ENCODE results near the gene FOXF2.
"Not testable (repeated sequence)": the region's sequence is repeated elsewhere in the genome, so short reads cannot be mapped to it uniquely, and the experiment has no call there.

Gene FOXF2

DNA sequence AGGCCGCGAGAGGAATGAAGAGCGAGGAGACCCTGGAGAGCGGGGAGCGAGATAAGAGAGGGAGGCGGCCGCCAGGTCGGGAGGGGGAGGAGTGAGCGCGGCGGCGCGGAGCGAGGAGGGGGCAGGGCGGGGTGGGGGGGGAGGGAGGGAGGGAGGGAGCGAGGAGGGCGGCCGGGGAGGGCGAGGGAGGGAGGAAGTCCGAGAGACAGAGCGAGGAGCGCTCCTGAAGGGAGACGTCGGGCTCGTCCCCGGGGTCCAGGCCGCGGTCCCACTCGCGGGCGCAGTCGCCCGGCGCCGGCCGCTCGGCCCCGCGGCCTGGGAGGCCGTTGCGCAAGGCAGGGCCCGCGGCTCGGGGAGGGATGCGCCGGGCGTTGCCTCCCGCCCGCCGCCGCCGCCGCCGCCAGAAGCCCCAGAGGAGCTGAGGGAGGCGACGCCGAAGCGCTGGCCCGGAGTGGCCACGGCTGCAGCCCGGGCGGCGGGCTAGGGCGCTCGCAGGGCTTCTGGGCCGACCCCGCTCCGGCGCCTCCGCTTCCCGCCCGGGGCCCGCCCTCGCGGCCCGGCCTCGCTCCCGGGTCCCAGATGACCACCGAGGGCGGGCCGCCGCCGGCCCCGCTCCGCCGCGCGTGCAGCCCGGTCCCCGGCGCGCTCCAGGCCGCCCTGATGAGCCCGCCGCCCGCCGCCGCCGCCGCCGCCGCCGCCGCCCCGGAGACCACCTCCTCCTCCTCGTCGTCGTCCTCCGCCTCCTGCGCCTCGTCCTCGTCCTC, at the start of gene FOXF2:
TSS of gene FOXF2 (plus strand) at position 208 of the 764 bp plus-strand sequence. CDS start at position 580, 372 bp downstream.
- H3K4me3 Mint-ChIP-seq, result peak within 1 kb of the TSS; percentile 74
- peaks cover 92% of the 10 kb centered on the region for H3K27me3 Mint-ChIP-seq
- no peaks in the 10 kb centered on the region for H3K36me3 Mint-ChIP-seq (ENCODE audit: low read depth)
- no peaks in the 10 kb centered on the region for H3K9me3 Mint-ChIP-seq
- H3K4me1 Mint-ChIP-seq (ENCODE audit: low read depth), result peaks cover 23% of the 10 kb centered on the region
- intact Hi-C loops (cut with micrococcal nuclease), result no loop called here
- no peak within 1 kb of the TSS for H3K27ac Mint-ChIP-seq

DNA sequence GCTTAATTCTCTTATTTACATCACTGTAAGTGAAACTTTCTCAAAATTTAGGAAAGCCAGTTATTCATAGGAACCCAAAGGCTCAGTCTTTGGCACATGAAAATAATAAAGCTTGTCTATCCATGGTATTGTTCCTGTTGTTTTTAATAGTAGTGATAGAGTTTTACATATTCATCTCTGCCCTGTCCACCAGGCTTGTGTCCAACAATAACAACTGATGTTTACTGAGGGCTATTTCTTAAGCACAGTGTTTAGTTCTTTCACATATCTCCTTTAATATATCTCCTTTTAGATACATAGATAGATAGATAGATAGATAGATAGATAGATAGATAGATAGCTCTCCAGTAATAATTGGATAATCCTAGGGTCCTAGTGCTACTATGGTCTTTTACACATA, 43.3 kb upstream of the FOXF2 start:
- no peaks in the 10 kb centered on the region for H3K36me3 Mint-ChIP-seq (ENCODE audit: low read depth)
- intact Hi-C loops (cut with micrococcal nuclease), result no loop called here
- H3K27ac Mint-ChIP-seq, result no peak overlapping the region
- H3K27me3 Mint-ChIP-seq, result peaks cover 45% of the 10 kb centered on the region
- peaks cover 33% of the 10 kb centered on the region for H3K9me3 Mint-ChIP-seq
- no peaks in the 10 kb centered on the region for H3K4me1 Mint-ChIP-seq (ENCODE audit: low read depth)
- H3K4me3 Mint-ChIP-seq, result no peak overlapping the region

DNA sequence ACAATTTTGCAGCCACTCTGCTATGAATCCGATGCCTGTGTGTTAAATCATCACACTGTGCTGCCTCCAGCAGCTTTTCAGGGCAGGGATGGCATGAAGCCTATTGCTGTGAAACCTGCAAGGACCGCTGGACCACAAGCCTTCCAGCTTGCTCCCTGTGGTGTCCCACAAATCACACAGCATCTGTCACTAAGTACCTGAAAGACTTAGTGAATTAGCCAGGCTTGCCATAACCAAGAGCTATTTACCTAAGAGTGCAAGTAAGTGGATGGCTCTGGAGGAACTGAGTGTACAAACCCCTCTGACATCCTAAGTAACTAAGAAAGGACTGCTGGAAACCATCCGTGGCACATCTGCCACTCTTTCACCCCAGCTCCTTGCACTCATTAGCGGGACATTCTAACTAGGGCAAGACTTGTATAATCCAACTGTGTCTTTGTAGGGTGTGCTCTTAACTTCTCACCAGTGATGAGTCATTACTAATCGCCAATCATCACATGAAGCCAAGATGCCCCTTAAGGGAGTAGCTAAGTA, 42.8 kb upstream of the FOXF2 start:
- Mint-ChIP-seq H3K36me3 (ENCODE audit: low read depth) (no peaks in the 10 kb centered on the region), H3K27ac (no peak overlapping the region), H3K4me1 (ENCODE audit: low read depth) (no peaks in the 10 kb centered on the region), H3K4me3 (no peak overlapping the region), H3K27me3 (peaks cover 46% of the 10 kb centered on the region), H3K9me3 (peaks cover 38% of the 10 kb centered on the region)
- intact Hi-C loops (cut with micrococcal nuclease), result no loop called here

- Mint-ChIP-seq H3K27me3 (peaks cover 44% of the 10 kb centered on the region), H3K27ac (no peak overlapping the region), H3K9me3 (peaks cover 44% of the 10 kb centered on the region), H3K4me1 (ENCODE audit: low read depth) (no peaks in the 10 kb centered on the region), H3K36me3 (ENCODE audit: low read depth) (no peaks in the 10 kb centered on the region), H3K4me3 (no peak overlapping the region)
- intact Hi-C loops (cut with micrococcal nuclease), result no loop called here
These were observed 42.2 kb upstream of the FOXF2 start for GRCh38 chr6:1347161-1347560.

DNA sequence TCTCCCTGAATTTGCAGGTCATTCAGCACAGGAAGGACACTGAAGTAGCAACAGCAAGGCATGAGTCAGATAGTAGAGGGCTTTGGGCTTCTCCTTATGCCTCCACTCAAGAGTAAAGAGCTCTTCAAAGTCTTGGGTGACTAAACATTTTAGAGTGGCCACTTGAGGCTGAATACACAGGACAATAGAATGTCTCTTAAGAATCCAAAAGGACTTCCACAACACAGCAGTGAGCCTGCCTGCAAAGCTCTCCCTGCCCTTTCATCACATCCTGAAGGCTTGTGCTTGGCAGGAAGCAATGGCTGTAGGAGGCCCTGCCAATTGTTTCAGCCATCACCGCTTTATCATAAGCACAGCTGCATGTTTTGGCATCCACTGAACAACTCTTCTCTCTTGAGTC, 40.7 kb upstream of the FOXF2 start:
- Mint-ChIP-seq H3K36me3 (ENCODE audit: low read depth) (no peaks in the 10 kb centered on the region), H3K27me3 (peaks cover 45% of the 10 kb centered on the region), H3K9me3 (peaks cover 54% of the 10 kb centered on the region), H3K4me1 (ENCODE audit: low read depth) (no peaks in the 10 kb centered on the region), H3K4me3 (no peak overlapping the region), H3K27ac (no peak overlapping the region)
- intact Hi-C loops (cut with micrococcal nuclease), result no loop called here

DNA sequence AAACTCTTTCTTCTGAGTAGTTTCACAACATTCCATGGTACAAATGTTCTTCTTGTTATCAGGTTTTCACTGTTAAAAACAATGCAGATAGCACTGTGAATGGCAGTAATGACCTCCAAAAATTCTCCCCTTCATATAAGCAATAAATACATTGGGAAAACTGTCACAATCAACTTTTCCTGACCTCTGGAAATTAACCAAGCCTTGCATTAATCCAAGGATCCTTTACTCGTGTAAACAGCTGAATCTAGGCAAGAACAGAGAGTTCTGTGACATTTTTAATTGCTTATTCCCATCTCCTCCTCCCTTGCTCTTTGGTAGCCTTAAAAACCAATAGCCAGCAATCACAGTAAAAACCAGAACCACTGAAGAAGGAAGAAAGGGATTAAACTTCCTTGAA, 39.7 kb upstream of the FOXF2 start:
- no peaks in the 10 kb centered on the region for H3K36me3 Mint-ChIP-seq (ENCODE audit: low read depth)
- peaks cover 44% of the 10 kb centered on the region for H3K9me3 Mint-ChIP-seq
- no peak overlapping the region for H3K4me3 Mint-ChIP-seq
- H3K4me1 Mint-ChIP-seq (ENCODE audit: low read depth), result no peaks in the 10 kb centered on the region
- peaks cover 42% of the 10 kb centered on the region for H3K27me3 Mint-ChIP-seq
- intact Hi-C loops (cut with micrococcal nuclease), result no loop called here
- no peak overlapping the region for H3K27ac Mint-ChIP-seq

DNA sequence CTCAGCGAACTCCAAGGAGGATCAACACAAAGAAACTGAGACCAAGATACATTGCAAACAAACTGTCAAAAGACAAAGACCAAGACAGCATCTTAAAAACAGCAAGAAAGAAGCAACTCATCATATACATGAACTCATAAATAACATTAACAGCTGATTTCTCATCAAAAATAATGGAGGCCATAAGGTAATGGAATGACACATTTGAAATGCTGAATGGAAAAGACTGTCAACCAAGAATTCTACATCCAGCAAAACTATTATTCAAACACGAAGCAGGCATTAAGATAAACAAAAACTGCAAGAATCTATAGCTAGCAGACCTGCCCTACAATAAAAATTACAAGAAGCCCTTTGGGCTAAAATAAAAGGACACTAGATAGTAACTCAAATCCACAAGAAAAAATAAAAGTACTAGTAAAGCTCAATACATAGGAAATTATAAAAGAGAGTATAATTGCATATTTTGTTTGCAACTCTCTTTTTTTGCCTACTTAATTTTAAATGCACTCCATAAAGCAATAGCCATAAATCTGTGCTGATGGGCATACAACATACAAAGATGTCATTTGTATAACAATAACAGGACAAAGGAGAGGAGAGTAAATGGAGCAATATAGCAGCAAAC, 37.9 kb upstream of the FOXF2 start:
- peaks cover 35% of the 10 kb centered on the region for H3K9me3 Mint-ChIP-seq
- no peaks in the 10 kb centered on the region for H3K36me3 Mint-ChIP-seq (ENCODE audit: low read depth)
- no peak overlapping the region for H3K27ac Mint-ChIP-seq
- H3K4me3 Mint-ChIP-seq, result no peak overlapping the region
- intact Hi-C loops (cut with micrococcal nuclease), result no loop called here
- no peaks in the 10 kb centered on the region for H3K4me1 Mint-ChIP-seq (ENCODE audit: low read depth)
- peaks cover 42% of the 10 kb centered on the region for H3K27me3 Mint-ChIP-seq

DNA sequence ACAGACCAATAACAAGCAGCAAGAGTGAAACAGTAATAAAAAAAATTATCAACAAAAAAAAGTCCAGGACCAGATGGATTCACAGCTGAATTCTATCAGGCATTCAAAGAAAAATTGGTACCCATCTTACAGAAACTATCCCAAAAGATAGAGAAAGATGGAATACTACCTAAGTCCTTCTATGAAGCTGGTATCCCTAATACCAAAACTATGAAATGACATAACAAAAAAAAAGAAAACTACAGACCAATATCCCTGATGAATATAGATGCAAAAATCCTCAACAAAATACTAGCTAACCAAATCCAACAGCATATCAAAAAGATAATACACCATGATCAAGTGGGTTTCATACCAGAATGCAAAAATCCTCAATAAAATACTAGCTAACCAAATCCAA, 34.3 kb upstream of the FOXF2 start:
- H3K27ac Mint-ChIP-seq; H3K4me3 Mint-ChIP-seq; intact Hi-C loops (cut with micrococcal nuclease); H3K36me3 Mint-ChIP-seq (ENCODE audit: low read depth); H3K4me1 Mint-ChIP-seq (ENCODE audit: low read depth): not testable (repeated sequence)
- peaks cover 42% of the 10 kb centered on the region for H3K27me3 Mint-ChIP-seq
- peaks cover 35% of the 10 kb centered on the region for H3K9me3 Mint-ChIP-seq

- H3K27me3 Mint-ChIP-seq, result peaks cover 45% of the 10 kb centered on the region
- intact Hi-C loops (cut with micrococcal nuclease); H3K36me3 Mint-ChIP-seq (ENCODE audit: low read depth); H3K4me1 Mint-ChIP-seq (ENCODE audit: low read depth); H3K27ac Mint-ChIP-seq; H3K4me3 Mint-ChIP-seq; H3K9me3 Mint-ChIP-seq: not testable (repeated sequence)
These were observed 27.7 kb upstream of the FOXF2 start for GRCh38 chr6:1361717-1362116.

DNA sequence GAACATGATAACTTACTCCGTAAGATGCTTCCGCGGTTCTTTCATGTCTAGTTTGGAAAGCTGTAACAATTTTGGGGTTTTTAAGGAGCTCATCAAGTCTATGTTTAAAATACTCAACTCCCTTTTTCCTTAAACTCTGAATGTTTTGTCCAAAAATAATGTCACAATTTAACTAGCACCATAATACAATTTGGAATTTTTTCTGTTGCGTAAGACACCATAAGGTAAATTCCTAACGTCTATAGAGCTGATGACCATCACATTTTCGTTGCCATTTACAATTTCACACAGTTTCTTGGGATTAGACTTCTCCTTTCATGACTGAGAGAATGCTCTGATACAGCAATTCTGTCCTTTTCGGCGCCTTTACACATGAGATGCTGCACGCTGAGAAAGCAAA, 26.7 kb upstream of the FOXF2 start:
- Mint-ChIP-seq H3K4me1 (ENCODE audit: low read depth) (peaks cover 9% of the 10 kb centered on the region), H3K4me3 (no peak overlapping the region), H3K27me3 (peaks cover 44% of the 10 kb centered on the region), H3K36me3 (ENCODE audit: low read depth) (no peaks in the 10 kb centered on the region), H3K9me3 (no peaks in the 10 kb centered on the region), H3K27ac (no peak overlapping the region)
- intact Hi-C loops (cut with micrococcal nuclease), result no loop called here

GRCh38 chr6:1363298-1363697, 26.1 kb upstream of the FOXF2 start:
- H3K27ac Mint-ChIP-seq, result no peak overlapping the region
- H3K9me3 Mint-ChIP-seq, result no peaks in the 10 kb centered on the region
- peaks cover 50% of the 10 kb centered on the region for H3K27me3 Mint-ChIP-seq
- intact Hi-C loops (cut with micrococcal nuclease), result no loop called here
- H3K36me3 Mint-ChIP-seq (ENCODE audit: low read depth), result no peaks in the 10 kb centered on the region
- H3K4me3 Mint-ChIP-seq, result no peak overlapping the region
- peaks cover 9% of the 10 kb centered on the region for H3K4me1 Mint-ChIP-seq (ENCODE audit: low read depth)

DNA sequence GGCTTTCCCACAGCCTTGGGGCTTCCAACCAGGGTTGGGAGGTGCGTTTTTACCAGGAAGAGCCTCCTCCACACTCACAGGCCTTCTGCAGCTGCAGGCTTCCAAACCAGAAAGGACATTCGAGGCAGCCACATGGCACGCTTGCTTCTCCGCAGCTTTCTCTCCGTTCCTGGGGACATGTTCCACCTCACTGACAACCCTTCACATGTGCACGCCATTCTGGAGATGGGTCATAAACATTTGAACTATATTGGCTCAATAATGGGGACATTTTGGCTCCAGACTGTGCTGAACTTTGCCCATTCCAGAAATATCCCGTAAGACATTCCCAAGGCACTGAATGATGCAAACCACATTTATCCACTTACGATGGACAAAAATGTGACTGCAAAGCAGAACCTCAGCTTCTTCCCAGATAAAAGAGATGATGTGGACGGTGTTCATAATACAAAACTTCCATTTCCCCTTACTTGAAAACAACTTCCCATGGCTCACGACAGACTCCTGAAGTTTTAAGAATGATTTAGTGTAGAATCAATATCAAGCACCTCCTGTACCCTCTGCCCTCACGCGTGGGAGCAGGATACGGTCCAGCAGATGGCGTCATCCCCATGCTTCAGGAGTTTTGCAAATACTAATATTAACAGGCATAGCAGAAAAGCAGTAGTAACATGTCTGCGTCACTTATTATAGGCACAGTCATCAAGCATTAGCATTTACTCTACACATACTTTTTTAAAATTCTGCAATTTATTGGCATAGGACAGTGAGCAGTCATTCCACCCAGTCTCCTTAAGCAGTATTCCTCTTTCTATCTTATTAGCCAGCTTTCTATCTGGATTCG, 25.4 kb upstream of the FOXF2 start:
- Mint-ChIP-seq H3K4me3 (no peak overlapping the region), H3K27ac (no peak overlapping the region), H3K4me1 (ENCODE audit: low read depth) (peaks cover 9% of the 10 kb centered on the region), H3K9me3 (no peaks in the 10 kb centered on the region), H3K36me3 (ENCODE audit: low read depth) (no peaks in the 10 kb centered on the region), H3K27me3 (peaks cover 54% of the 10 kb centered on the region)
- intact Hi-C loops (cut with micrococcal nuclease), result no loop called here

GRCh38 chr6:1364791-1365190, 24.6 kb upstream of the FOXF2 start:
- H3K27me3 Mint-ChIP-seq, result peaks cover 52% of the 10 kb centered on the region
- no peak overlapping the region for H3K4me3 Mint-ChIP-seq
- no peaks in the 10 kb centered on the region for H3K36me3 Mint-ChIP-seq (ENCODE audit: low read depth)
- intact Hi-C loops (cut with micrococcal nuclease), result no loop called here
- H3K27ac Mint-ChIP-seq, result no peak overlapping the region
- H3K9me3 Mint-ChIP-seq, result no peaks in the 10 kb centered on the region
- H3K4me1 Mint-ChIP-seq (ENCODE audit: low read depth), result peaks cover 9% of the 10 kb centered on the region

DNA sequence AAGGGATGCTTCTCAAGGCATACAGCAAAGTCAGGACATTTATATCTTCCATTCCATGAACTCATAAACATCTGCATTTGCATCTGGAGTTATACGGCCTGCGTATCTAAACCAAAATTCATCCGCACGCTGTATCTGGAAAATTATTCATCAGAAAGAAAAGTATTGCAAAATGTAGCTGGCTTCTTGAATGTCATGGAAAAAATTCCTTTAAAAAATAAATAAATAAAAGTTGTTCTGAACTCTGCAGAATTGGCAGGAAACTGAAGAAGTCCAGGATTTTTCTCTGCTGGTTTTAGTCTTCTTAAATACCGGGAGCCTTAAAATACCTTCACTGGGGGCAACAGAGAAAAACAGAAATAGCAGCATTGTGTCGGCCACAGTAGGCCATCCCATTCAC, 23.7 kb upstream of the FOXF2 start:
- Mint-ChIP-seq H3K4me1 (ENCODE audit: low read depth) (peaks cover 9% of the 10 kb centered on the region), H3K36me3 (ENCODE audit: low read depth) (no peaks in the 10 kb centered on the region), H3K27ac (no peak overlapping the region), H3K9me3 (no peaks in the 10 kb centered on the region), H3K4me3 (no peak overlapping the region), H3K27me3 (peaks cover 56% of the 10 kb centered on the region)
- intact Hi-C loops (cut with micrococcal nuclease), result no loop called here

Data from dendritic cell treated with granulocyte-macrophage colony-stimulating factor and Interleukin-4, amounts not matched to agents 40 ng/mL and 50 ng/mL, for 4 days (primary cell).